ENCODE measurements around the gene MIAT. TPM values are rescaled to one million over a fixed set of nuclear protein-coding genes. Genes with fewer than 3 reads are reported as not detected.

The MIAT gene
- polyA plus RNA-seq, 4 donors = 0.27 to 1.3 (median 0.58) TPM; not detected in 1

DNA sequence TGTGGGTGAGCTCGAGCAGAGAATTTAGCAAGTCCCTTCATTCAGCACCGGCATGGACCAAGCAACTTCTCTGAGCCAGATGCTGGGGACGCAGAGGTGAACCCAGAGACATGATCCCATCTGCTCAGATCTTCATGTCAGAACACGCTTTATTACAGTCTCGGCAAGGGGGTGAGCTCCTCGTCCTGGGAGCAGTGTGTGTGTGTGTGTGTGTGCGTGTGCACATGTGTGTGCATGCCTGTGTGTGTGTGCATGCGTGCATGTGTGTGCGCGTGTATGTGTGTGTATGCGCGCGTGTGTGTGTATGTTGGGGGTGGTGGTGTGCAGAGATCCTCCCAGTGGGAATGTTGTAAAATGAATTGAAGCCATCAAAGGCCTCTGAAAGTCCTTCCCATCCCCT lies 9.8 kb downstream of the MIAT start:
- Histone ChIP-seq H3K27me3 (ENCODE audit: control insufficient read depth in 3 of 3, insufficient read depth in 3 of 3, low read length in 3 of 3) (peaks cover 0 to 2% (median 0%) of the 10 kb centered on the region in 3 donors), H3K27ac (ENCODE audit: low read depth in 1 of 3, low read length in 2 of 3) (no peak overlapping the region), H3K4me1 (ENCODE audit: control insufficient read depth in 3 of 3, insufficient read depth in 2 of 3, low read depth in 1 of 3, low read length in 2 of 3) (peaks cover 0 to 2% (median 0%) of the 10 kb centered on the region in 3 donors), H3K36me3 (ENCODE audit: control insufficient read depth in 3 of 3, insufficient read depth in 2 of 3, low read depth in 1 of 3, low read length in 3 of 3) (no peaks in the 10 kb centered on the region), H3K4me3 (ENCODE audit: low read depth in 1 of 3, low read length in 3 of 3) (no peak overlapping the region), H3K9me3 (ENCODE audit: control insufficient read depth in 2 of 2, insufficient read depth in 1 of 2, low read depth in 1 of 2, low read length in 1 of 2) (no peaks in the 10 kb centered on the region)
- FAIRE-seq (no peak), DNase-seq (no peak)
- WGBS, 3 donors = 83 to 89% (median 84%) methylated on average over 13 of the region's 13 CpGs

DNA sequence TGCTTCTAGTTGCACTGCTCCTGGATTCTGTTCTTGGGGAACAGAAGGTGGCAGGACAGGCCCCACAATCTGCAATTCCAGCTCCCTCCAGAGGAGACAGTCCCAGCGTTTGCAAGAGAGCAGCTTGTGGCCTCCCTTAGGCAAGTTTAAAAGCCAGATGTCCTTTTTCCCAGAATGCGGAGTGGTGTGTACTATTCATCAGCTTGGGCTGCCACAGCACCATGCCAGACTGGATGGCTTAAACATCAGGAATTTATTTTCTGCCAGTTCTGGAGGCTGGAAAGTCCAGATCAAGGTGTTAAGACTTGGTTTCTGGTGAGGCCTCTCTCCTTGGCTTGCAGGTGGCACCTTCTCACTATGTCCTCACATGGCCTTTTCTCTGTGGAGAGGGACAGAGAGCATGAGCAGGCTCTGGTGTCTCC lies 11.7 kb downstream of the MIAT start:
- peaks cover 0 to 11% (median under 1%) of the 10 kb centered on the region in 3 donors for H3K4me1 ChIP-seq (ENCODE audit: control insufficient read depth in 3 of 3, insufficient read depth in 2 of 3, low read depth in 1 of 3, low read length in 2 of 3)
- H3K27me3 ChIP-seq (ENCODE audit: control insufficient read depth in 3 of 3, insufficient read depth in 3 of 3, low read length in 3 of 3) = peaks cover 0 to 2% (median 0%) of the 10 kb centered on the region in 3 donors
- peak in 1 of 2 donors; percentile 26 for DNase-seq
- H3K4me3 ChIP-seq (ENCODE audit: low read depth in 1 of 3, low read length in 3 of 3) = no peak overlapping the region
- H3K36me3 ChIP-seq (ENCODE audit: control insufficient read depth in 3 of 3, insufficient read depth in 2 of 3, low read depth in 1 of 3, low read length in 3 of 3) = no peaks in the 10 kb centered on the region
- no peak for FAIRE-seq
- 39 to 51% (median 47%) methylated on average over 2 of the region's 2 CpGs for WGBS, 3 donors
- H3K9me3 ChIP-seq (ENCODE audit: control insufficient read depth in 2 of 2, insufficient read depth in 1 of 2, low read depth in 1 of 2, low read length in 1 of 2) = no peaks in the 10 kb centered on the region
- H3K27ac ChIP-seq (ENCODE audit: low read depth in 1 of 3, low read length in 2 of 3) = no peak overlapping the region

DNA sequence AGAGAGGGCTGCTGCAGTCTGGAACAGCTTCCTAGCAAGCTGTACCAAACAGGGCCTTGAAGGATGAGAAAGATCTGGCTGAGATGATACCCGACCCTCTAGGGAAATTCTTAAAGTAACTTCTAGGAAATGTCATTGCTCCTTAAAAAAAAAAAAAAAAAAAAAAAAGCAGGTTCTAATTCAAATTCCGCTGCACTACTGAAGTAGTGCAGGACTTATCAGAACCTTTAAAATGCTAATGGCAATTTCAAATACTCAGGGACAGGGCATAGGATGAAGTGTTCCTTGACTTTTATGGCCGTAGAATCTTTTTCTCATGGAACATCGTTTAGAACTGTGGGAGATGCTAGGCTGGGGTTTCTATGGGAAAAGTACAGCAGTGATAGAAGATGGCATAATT lies 13.1 kb downstream of the MIAT start:
- peaks cover 0 to 11% (median 0%) of the 10 kb centered on the region in 3 donors for H3K36me3 ChIP-seq (ENCODE audit: control insufficient read depth in 3 of 3, insufficient read depth in 2 of 3, low read depth in 1 of 3, low read length in 3 of 3)
- H3K27ac ChIP-seq (ENCODE audit: low read depth in 1 of 3, low read length in 2 of 3) = no peak overlapping the region
- H3K4me3 ChIP-seq (ENCODE audit: low read depth in 1 of 3, low read length in 3 of 3) = no peak overlapping the region
- peaks cover 4 to 20% (median 12%) of the 10 kb centered on the region in 3 donors for H3K4me1 ChIP-seq (ENCODE audit: control insufficient read depth in 3 of 3, insufficient read depth in 2 of 3, low read depth in 1 of 3, low read length in 2 of 3)
- FAIRE-seq (no peak), DNase-seq (no peak)
- peaks cover 0 to 2% (median 0%) of the 10 kb centered on the region in 3 donors for H3K27me3 ChIP-seq (ENCODE audit: control insufficient read depth in 3 of 3, insufficient read depth in 3 of 3, low read length in 3 of 3)
- H3K9me3 ChIP-seq (ENCODE audit: control insufficient read depth in 2 of 2, insufficient read depth in 1 of 2, low read depth in 1 of 2, low read length in 1 of 2) = no peaks in the 10 kb centered on the region
- 82 to 89% (median 88%) methylated on average over 4 of the region's 4 CpGs for WGBS, 3 donors

DNA sequence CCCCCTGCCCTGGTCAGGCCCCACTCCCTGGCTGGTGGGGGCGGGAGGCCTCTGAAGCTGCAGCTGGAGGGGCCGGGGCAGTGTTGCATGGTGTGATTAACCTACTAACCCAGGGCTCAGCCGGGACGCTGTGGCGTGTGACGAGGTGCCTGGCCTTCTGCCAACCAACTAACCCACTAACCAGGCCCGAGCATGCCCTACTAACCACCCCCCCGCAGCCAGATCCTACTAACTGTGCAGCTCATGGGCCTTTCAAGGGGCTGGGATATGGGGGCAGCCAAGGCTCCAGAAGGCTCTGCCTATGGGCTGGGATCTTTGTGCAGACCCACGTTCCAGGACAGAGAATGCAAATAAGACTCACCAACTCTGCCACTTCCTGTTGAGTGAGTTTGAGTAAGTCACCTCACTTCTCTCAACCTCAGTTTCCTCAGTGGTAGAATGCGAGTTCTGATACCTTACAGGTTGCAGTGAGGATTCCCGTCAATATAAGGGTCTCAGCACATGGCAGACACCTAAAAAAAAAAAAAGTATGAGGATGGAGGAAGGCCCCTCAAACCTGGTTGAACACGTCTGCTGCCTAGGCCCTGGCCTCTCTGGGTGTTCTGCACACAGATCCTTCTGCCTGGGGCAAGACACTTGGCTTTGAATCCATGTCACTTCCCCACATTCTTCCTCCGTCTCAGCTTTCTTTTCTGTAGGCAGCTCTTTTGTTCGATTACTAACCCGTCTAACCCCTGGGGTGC lies 14.1 kb downstream of the MIAT start:
- FAIRE-seq = no peak

DNA sequence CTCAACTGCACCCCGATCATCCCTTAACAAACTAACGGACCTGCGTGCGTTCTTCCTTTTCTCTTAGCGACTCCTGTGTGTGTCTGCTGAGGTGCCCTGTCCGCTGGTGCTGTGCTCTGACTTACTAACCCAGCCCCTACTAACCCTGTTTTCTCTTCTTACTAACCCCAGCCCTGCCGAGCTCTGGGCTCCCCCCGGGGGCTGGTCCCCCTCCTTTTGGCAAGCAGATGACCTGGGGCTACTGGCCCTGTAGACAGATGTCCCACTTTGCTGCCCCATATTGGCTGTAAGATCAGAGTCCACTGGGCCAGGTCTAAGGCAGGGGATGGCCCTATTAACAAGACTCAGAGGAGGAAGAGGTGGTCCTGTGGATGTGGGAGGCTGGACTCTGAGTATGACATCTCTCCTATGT lies 14.7 kb downstream of the MIAT start:
- Histone ChIP-seq H3K27ac (ENCODE audit: low read depth in 1 of 3, low read length in 2 of 3) (peak overlapping the region; percentile 82 to 90 (median 89)), H3K4me3 (ENCODE audit: low read depth in 1 of 3, low read length in 3 of 3) (peak overlapping the region in 2 of 3 donors; percentile 51 to 82), H3K36me3 (ENCODE audit: control insufficient read depth in 3 of 3, insufficient read depth in 2 of 3, low read depth in 1 of 3, low read length in 3 of 3) (peaks cover 0 to 11% (median 0%) of the 10 kb centered on the region in 3 donors), H3K27me3 (ENCODE audit: control insufficient read depth in 3 of 3, insufficient read depth in 3 of 3, low read length in 3 of 3) (no peaks in the 10 kb centered on the region), H3K4me1 (ENCODE audit: control insufficient read depth in 3 of 3, insufficient read depth in 2 of 3, low read depth in 1 of 3, low read length in 2 of 3) (peaks cover 4 to 20% (median 13%) of the 10 kb centered on the region in 3 donors), H3K9me3 (ENCODE audit: control insufficient read depth in 2 of 2, insufficient read depth in 1 of 2, low read depth in 1 of 2, low read length in 1 of 2) (no peaks in the 10 kb centered on the region)
- no peak for FAIRE-seq
- no peak for DNase-seq
- 71 to 81% (median 77%) methylated on average over 8 of the region's 8 CpGs for WGBS, 3 donors

More for the DNA sequence above, 14.1 kb downstream of the MIAT start:
- H3K27me3 ChIP-seq (ENCODE audit: control insufficient read depth in 3 of 3, insufficient read depth in 3 of 3, low read length in 3 of 3) = no peaks in the 10 kb centered on the region
- no peak overlapping the region for H3K4me3 ChIP-seq (ENCODE audit: low read depth in 1 of 3, low read length in 3 of 3)
- WGBS, 3 donors = 70 to 75% (median 73%) methylated on average over 15 of the region's 15 CpGs
- H3K9me3 ChIP-seq (ENCODE audit: control insufficient read depth in 2 of 2, insufficient read depth in 1 of 2, low read depth in 1 of 2, low read length in 1 of 2) = no peaks in the 10 kb centered on the region
- peaks cover 0 to 11% (median 0%) of the 10 kb centered on the region in 3 donors for H3K36me3 ChIP-seq (ENCODE audit: control insufficient read depth in 3 of 3, insufficient read depth in 2 of 3, low read depth in 1 of 3, low read length in 3 of 3)
- peak overlapping the region; percentile 82 to 90 (median 89) for H3K27ac ChIP-seq (ENCODE audit: low read depth in 1 of 3, low read length in 2 of 3)
- peak; percentile 8 to 50 for DNase-seq
- peaks cover 4 to 20% (median 13%) of the 10 kb centered on the region in 3 donors for H3K4me1 ChIP-seq (ENCODE audit: control insufficient read depth in 3 of 3, insufficient read depth in 2 of 3, low read depth in 1 of 3, low read length in 2 of 3)

DNA sequence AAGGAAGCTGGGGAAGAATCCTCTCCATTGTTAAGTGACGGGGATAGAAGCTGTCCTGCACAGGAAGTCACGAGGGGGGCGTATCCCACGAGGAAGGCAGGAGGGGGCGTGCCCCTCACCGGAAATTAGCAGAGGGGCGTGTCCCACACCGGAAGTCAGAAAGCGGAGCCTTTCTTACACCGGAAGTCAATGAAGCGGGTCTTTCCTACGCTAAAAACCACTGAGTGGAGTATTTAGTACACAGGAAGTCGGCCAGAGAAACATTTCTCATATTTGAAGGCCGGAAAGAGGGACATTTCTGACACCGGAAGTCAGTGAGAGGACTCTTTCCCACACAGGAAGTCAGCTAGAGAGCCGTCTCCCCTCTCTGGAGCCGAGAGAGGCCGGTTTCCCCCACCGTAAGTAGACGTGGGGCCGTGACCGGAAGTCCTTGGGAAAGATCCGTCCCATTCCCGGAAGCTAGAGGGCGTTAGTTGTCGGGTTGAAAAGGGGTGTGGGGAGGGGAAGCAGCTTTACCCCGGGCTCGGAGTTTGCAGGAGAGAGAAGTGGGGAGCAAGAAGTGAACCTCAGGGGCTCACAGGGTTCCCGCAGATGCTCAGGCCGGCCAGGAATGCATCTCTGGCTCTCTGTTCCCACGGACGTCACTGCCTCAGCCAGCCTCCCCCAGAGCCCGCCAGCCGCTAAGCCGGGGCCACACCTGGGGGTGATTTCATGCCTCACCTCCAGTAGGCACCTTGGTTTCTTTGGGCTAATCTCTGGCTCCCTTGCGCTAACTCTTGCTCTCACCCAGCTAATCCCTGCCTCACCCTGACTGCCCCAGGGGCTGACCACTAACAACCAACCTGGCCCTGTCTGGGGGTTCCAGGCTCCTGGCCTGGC lies 15.4 kb downstream of the MIAT start:
- DNase-seq (peak; percentile 95 to 98), FAIRE-seq (no peak)
- no peaks in the 10 kb centered on the region for H3K27me3 ChIP-seq (ENCODE audit: control insufficient read depth in 3 of 3, insufficient read depth in 3 of 3, low read length in 3 of 3)
- H3K4me3 ChIP-seq (ENCODE audit: low read depth in 1 of 3, low read length in 3 of 3) = peak overlapping the region; percentile 51 to 82 (median 51)
- H3K9me3 ChIP-seq (ENCODE audit: control insufficient read depth in 2 of 2, insufficient read depth in 1 of 2, low read depth in 1 of 2, low read length in 1 of 2) = no peaks in the 10 kb centered on the region
- peaks cover 0 to 11% (median 0%) of the 10 kb centered on the region in 3 donors for H3K36me3 ChIP-seq (ENCODE audit: control insufficient read depth in 3 of 3, insufficient read depth in 2 of 3, low read depth in 1 of 3, low read length in 3 of 3)
- peak overlapping the region; percentile 82 to 90 (median 89) for H3K27ac ChIP-seq (ENCODE audit: low read depth in 1 of 3, low read length in 2 of 3)
- H3K4me1 ChIP-seq (ENCODE audit: control insufficient read depth in 3 of 3, insufficient read depth in 2 of 3, low read depth in 1 of 3, low read length in 2 of 3) = peaks cover 4 to 20% (median 13%) of the 10 kb centered on the region in 3 donors
- WGBS, 3 donors = 0% methylated on average over 33 to 36 of the region's 36 CpGs

DNA sequence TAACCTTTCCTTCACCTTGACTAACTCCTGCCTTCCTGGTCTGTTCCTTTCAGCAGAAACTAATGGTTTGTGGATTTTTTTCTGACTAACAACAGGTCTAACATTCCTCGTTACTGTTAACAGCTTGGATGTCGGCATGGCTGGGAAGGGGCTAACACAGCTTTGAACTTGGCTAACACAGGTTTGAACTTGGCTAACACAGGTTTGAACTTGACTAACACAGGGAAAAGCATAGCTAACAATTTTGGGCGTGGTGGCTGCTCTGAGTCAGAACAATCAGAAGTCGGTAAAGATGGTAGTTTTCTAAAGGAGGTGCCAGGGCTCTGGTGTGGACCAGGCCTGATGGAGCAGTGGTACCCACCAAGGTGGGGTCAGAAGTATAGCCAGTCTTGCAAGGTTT lies 16.1 kb downstream of the MIAT start:
- peaks cover 4 to 20% (median 13%) of the 10 kb centered on the region in 3 donors for H3K4me1 ChIP-seq (ENCODE audit: control insufficient read depth in 3 of 3, insufficient read depth in 2 of 3, low read depth in 1 of 3, low read length in 2 of 3)
- no peaks in the 10 kb centered on the region for H3K27me3 ChIP-seq (ENCODE audit: control insufficient read depth in 3 of 3, insufficient read depth in 3 of 3, low read length in 3 of 3)
- H3K27ac ChIP-seq (ENCODE audit: low read depth in 1 of 3, low read length in 2 of 3) = peak overlapping the region; percentile 82 to 90 (median 89)
- H3K9me3 ChIP-seq (ENCODE audit: control insufficient read depth in 2 of 2, insufficient read depth in 1 of 2, low read depth in 1 of 2, low read length in 1 of 2) = no peaks in the 10 kb centered on the region
- DNase-seq (peak; percentile 42 to 43), FAIRE-seq (no peak)
- WGBS, 3 donors = 10 to 19% (median 14%) methylated on average over 4 of the region's 4 CpGs
- H3K36me3 ChIP-seq (ENCODE audit: control insufficient read depth in 3 of 3, insufficient read depth in 2 of 3, low read depth in 1 of 3, low read length in 3 of 3) = peaks cover 0 to 11% (median 0%) of the 10 kb centered on the region in 3 donors
- peak overlapping the region; percentile 51 to 82 (median 51) for H3K4me3 ChIP-seq (ENCODE audit: low read depth in 1 of 3, low read length in 3 of 3)

Measured in small intestine (tissue), 7 donors.